Activated CD4-positive, alpha-beta T cell treated with anti-CD3 and anti-CD28 coated beads, Interleukin-2, amount 50 U/mL, for 16 hours (primary cell): ENCODE data around the gene SYNDIG1.

ENCODE experiments used
- DNase-seq: peaks from one replicate; pipeline ENCODE4 v3.0.0-alpha.2; 2020

The SYNDIG1 gene

DNA sequence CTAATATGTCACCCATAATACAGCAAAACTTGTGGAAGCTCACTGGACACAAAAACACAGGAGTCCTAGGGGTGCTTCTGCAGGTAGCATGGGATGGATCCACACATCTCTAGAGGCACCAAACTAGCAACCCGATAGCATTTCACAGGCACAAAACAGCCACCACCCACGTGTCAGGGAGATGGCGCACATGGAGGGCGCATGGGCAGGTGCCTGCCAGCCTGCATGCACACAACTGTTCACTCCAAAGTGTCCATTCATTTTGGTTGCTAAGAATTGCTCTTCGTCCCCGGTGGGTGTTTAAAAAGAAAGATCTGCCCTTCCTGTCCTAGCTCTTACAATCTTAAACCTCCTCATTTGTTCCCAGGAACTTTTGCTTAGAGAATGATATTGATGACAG, 171.3 kb downstream of the SYNDIG1 start:
- DNase-seq = no peak

GRCh38 chr20:24643731-24644626, 174.6 kb downstream of the SYNDIG1 start:
- no peak for DNase-seq

DNA sequence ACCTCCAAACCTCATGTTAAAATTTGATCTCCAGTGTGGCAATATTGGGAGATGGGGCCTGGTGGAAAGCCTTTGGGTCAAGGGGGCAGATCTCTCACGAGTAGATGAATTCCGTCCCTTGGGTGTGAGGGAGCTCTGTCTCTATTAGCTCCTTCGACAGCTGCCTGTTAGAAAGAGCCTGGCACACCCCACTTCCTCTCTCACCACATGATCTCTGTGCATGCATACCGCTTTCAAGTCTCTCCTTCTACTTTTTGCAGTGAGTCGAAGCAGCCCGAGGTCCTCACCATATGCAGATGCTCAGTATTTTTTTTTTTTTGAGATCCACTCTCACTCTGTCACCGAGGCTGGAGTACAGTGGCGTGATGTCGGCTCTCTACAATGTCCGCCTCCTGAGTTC, 176.9 kb downstream of the SYNDIG1 start:
- no peak for DNase-seq

DNA sequence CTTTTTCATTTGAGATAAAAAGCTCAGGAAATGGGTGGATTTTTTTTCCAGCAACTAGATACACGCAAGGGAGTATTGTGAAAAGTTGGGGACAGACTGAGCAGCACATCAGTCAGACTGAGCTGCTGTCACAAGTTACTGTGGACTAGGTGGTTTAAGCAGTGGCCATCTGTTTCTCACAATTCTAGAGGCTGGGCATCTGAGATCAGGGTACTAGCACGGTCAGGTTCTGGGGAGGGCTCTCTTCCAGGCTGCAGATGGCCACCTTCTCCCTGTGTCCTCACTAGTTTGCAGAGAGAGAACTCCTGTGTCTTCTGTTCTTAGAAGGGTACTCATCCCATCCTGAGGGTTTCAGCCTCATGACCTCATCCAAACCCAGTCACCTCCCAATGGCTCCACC, 178.3 kb downstream of the SYNDIG1 start:
- DNase-seq = no peak

DNA sequence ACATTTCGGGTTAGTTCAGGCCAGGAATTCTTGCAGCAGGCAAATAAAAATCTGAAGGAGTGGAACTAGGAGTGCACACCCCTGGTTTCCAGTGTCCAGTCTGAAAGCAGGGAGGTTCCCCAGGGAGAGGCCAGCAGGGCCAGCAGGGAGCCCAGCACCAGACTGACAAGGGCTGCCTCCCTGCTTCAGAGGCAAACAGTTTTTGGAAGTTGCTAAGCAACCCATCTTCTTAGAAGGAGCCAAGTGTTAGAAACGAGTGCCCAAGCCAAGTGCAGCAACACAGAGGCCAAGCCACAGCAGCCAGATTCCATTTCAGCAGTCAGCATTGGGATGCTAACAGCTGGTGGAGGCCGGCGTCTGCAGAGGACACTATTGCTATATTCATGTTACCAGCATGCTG, 179.1 kb downstream of the SYNDIG1 start:
- DNase-seq = no peak

DNA sequence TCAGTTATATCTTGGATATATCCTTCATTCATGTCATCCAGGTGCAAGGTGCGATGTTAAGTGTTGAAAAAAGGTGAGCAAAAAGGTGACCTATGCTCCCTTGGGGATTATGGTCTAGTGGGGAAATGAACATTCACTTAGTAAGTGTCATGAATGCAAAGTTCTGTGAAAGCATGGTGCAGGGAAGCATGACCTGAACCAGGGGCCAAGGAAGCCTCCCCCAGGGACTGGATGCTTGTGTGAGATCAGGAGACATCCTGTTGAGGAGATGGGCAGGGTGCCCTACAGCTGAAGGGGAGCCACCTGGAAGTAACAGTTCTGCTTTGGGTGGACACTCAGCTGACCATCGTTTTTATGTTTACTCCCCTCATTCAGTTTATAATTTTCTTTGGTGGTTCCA, 179.5 kb downstream of the SYNDIG1 start:
- no peak for DNase-seq

DNA sequence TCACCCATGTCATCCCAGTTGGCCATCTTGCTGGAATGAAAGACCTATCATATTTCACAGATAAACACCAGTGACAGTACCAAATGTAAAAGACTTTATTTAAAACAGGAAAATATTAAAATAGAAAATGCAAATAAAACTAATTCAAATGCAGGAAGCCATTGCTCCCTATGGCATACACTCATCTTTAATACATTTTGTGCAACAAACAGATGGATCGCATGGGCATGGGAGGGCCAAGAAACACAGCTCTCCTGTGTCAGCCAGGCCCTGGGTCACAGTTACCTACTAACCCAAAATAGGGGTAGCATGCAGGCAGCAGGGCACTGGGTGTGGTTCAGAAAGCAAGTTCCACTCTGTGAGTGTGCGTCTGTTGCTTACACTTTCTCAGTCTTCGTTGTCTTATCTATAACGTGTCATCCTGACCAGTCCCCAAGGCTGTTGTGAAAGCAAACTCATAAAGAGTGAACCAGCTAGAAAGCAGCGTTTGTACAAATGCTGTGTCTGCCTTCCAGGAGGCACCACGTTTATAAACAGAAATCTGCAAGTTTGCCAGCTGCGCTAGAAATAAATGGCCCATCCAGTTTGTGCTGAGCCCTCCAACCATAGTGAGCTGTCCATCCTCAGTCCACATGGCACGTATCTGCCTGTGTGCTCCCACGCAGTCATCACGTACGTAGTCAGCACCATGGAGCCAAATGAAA, 180.5 kb downstream of the SYNDIG1 start:
- no peak for DNase-seq

- DNase-seq = no peak
Observed at GRCh38 chr20:24651171-24651975, 181.9 kb downstream of the SYNDIG1 start.

GRCh38 chr20:24651976-24652345, 182.5 kb downstream of the SYNDIG1 start:
- DNase-seq = no peak

DNA sequence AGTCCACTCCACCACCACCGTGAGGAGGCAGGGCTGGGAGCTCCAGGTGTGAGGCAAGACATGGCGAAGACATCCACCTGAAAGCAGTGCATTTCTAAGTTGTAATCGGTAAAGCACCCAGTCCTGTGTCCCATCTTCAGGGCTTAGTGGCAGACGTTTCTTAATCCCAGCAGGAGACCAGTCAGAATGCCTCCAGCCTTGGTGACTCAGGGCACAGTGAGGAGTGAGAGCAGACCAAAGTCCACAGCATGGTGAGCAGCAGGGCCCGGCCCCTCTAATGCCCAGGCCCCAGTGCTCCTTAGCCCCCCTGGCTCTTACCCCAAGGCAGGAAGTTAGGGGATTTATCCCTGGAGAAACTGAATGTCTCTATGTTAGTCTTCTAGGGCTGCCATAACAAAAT, 183.9 kb downstream of the SYNDIG1 start:
- no peak for DNase-seq

GRCh38 chr20:24654425-24654824, 185.0 kb downstream of the SYNDIG1 start:
- no peak for DNase-seq

GRCh38 chr20:24656391-24656790, 187.0 kb downstream of the SYNDIG1 start:
- DNase-seq = no peak

GRCh38 chr20:24657196-24657595, 187.8 kb downstream of the SYNDIG1 start:
- no peak for DNase-seq

DNA sequence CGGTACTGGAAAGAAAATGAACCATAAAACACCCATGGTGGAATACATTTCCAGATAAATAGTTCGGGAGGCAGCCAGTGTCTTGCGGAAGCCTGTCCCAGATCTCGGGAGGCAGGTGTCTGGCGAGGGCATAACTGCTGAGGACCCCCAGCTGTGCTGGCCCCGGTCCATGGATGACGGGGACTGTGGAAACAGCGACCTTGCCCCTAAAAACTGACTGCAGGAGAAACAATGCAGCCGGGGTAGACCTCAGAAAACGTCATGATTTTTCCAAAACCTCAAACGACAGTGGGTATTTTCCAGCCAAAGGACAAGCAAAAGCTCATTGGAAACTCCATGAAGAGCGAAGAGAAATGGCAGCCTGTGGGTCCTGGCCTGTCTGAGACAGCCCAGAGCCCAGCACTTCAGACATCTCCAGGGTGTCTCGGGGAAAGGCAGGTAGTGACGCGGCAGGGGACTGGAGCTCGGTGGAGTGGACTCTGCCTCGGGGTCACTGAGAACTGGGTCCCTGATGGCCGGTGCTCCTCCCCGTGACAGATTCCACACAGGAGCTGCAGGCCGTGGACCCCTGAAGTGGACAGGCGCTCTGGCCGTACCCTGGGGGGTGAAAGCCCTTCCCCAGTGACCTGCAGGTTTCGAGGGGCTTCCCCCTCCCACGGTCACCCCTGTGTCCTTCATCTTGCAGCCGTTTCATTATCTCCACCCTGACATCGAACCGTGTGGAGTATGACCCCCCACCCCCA, 188.6 kb downstream of the SYNDIG1 start:
- no peak for DNase-seq

- no peak for DNase-seq
Observed at GRCh38 chr20:24658920-24659660, 189.7 kb downstream of the SYNDIG1 start.

DNA sequence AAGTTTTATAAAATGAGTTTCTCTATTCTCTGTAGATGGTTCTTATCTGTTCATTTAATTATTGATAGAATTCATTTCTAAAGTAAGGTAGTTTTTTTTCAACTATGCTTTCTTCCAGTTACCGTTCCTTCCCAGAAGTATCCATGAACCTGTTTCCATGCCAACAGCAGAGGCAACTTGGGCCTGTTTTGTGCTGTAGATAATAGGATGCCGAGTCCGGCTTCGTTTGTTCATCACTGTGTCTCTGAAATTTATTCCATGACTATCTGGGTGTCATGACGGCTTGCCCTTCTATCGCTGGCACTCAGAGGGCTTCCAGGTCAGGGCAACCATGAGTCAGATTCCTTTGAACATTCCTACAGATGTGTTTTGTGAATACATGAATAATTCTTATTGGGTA, 190.4 kb downstream of the SYNDIG1 start:
- DNase-seq = no peak

DNA sequence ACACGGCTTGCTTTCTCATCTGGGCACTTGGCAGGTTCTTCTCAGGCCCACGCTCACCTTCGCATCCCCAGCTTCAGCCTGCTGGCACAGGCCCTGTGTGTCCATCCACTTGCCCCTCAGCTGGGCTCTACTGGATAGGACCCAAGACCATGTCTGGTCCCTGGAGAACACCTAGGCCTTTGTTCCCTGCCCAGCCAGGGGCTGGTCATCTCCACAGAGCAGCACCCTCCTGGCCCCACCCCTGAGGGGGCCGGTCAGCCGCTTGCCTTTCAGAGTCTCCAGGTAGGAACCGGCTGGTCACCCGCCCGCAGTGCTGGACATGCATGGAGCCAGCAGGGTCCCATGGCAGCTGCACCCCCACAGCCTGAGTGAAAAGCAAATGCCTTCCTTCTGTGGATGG, 191.2 kb downstream of the SYNDIG1 start:
- no peak for DNase-seq

DNA sequence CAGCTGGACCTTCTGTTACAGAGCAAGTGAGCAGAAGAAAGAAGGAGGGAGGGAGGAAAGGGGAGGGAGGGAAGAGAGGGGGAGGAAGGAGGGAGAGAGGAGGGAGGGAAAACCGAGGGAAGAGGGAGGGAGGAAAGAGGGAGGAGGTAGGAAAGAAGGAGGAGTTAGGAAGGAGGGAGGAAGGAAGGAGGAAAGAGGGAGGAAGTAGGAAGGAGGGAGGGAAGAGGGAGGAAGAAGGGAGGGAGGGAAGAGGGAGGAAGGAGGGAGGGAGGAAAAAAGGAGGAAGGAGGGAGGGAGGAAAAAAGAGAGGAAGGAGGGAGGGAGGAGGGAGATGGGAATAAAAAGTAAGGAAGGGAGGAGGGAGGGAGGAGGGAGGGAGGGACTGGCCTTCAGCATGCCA, 191.8 kb downstream of the SYNDIG1 start:
- DNase-seq = no peak

GRCh38 chr20:24662322-24662721, 192.9 kb downstream of the SYNDIG1 start:
- DNase-seq = no peak

GRCh38 chr20:24662752-24663365, 193.4 kb downstream of the SYNDIG1 start:
- DNase-seq = no peak

DNA sequence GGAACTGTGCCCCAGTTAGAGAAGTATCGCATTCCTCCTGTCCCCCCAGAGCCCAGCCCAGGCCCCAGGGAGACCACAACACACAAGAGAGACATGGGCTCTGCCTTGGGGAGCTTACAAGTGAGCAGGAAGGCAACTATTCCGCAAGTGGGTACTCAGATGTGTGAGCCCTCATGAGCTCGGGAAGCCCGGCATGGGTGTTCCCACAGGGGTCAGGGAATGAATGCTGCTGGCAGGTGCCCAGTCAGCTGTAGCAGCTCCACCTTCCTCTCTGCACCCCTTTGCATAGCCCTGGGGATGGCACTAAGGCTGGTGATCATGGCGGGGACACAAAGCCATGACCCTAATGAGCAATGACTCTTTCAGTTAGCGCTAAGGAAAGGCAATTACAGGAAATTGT, 194.1 kb downstream of the SYNDIG1 start:
- DNase-seq = no peak
